ENCODE measurements around the gene ZCCHC2.

The ZCCHC2 gene

DNA sequence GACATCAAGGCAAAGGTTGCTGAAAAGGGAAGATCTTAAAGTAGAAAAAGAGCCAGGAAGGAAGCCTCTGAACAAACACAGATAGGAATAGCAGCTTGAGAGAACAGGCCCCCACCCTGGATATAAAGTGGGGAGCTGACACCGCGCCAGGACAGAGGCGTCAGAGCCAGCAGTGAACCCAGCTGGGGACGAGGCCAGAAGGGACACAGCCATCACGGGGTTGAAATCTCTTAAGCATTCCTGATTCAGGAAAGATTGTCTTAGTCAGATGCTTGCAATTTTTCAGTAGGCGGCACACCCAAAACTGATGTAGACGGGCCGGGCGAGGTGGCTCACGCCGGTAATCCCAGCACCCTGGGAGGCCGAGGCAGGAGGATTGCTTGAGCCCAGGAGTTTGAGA is 98.7 kb downstream of the ZCCHC2 start:
- Histone ChIP-seq H3K9me3 (ENCODE audit: insufficient read depth, low read length) (no peaks in the 10 kb centered on the region), H2AFZ (ENCODE audit: low read depth, low read length, severe bottlenecking) (no peak overlapping the region), H4K20me1 (ENCODE audit: low read depth, low read length) (no peaks in the 10 kb centered on the region), H3K79me2 (ENCODE audit: insufficient read depth, low read length) (no peaks in the 10 kb centered on the region), H3K4me3 (ENCODE audit: insufficient read depth, low read length, poor library complexity, severe bottlenecking) (no peak overlapping the region), H3F3A (ENCODE audit: insufficient read depth) (no peaks in the 10 kb centered on the region), H3K9ac (ENCODE audit: low read length) (no peak overlapping the region), H3K36me3 (ENCODE audit: low read length) (no peaks in the 10 kb centered on the region), H3K4me2 (ENCODE audit: low read depth, low read length, poor library complexity, severe bottlenecking) (no peak overlapping the region), H3K27me3 (ENCODE audit: low read length) (no peaks in the 10 kb centered on the region), H3K27ac (ENCODE audit: low read depth, low read length) (no peak overlapping the region), H3K9me2 (replicated peaks; ENCODE audit: insufficient read depth, low read length) (no peaks in the 10 kb centered on the region)
- TF ChIP-seq, protein P1, sequence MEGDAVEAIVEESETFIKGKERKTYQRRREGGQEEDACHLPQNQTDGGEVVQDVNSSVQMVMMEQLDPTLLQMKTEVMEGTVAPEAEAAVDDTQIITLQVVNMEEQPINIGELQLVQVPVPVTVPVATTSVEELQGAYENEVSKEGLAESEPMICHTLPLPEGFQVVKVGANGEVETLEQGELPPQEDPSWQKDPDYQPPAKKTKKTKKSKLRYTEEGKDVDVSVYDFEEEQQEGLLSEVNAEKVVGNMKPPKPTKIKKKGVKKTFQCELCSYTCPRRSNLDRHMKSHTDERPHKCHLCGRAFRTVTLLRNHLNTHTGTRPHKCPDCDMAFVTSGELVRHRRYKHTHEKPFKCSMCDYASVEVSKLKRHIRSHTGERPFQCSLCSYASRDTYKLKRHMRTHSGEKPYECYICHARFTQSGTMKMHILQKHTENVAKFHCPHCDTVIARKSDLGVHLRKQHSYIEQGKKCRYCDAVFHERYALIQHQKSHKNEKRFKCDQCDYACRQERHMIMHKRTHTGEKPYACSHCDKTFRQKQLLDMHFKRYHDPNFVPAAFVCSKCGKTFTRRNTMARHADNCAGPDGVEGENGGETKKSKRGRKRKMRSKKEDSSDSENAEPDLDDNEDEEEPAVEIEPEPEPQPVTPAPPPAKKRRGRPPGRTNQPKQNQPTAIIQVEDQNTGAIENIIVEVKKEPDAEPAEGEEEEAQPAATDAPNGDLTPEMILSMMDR (IDR thresholded peaks at IDR 0.05; ENCODE audit: insufficient read depth, low read length, poor library complexity, severe bottlenecking), result no peak
- TF ChIP-seq EZH2phosphoT487 (conservative IDR thresholded peaks at IDR 0.05; ENCODE audit: low read length), result no peak

DNA sequence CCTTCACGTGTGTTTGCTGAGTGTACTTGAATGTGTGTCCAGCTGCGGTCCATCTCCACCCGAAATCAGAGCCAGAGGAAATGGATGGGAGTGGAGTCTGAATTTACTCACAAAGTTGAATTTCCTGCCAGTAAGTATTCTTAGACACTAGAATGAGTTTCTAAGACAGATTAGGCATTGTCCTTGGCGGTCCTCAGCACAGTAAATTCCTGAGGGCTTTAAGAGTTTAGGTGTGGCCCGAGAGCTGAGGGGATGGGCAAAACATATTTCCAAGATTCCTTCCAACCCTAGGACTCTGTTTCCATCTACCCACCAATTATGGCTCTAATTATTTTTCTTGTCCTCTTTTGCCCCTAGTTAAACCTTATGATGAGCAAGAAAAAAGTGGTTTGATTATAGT is 102.2 kb downstream of the ZCCHC2 start:
- no peaks in the 10 kb centered on the region for H3K27me3 ChIP-seq (ENCODE audit: low read length)
- H3K27ac ChIP-seq (ENCODE audit: low read depth, low read length), result no peak overlapping the region
- no peaks in the 10 kb centered on the region for H3F3A ChIP-seq (ENCODE audit: insufficient read depth)
- H3K9me3 ChIP-seq (ENCODE audit: insufficient read depth, low read length), result no peaks in the 10 kb centered on the region
- H3K79me2 ChIP-seq (ENCODE audit: insufficient read depth, low read length), result no peaks in the 10 kb centered on the region
- H3K9ac ChIP-seq (ENCODE audit: low read length), result no peak overlapping the region
- H4K20me1 ChIP-seq (ENCODE audit: low read depth, low read length), result no peaks in the 10 kb centered on the region
- H2AFZ ChIP-seq (ENCODE audit: low read depth, low read length, severe bottlenecking), result no peak overlapping the region
- no peak for TF ChIP-seq EZH2phosphoT487 (conservative IDR thresholded peaks at IDR 0.05; ENCODE audit: low read length)
- TF ChIP-seq, protein P1 (IDR thresholded peaks at IDR 0.05; ENCODE audit: insufficient read depth, low read length, poor library complexity, severe bottlenecking), result no peak
- no peak overlapping the region for H3K4me3 ChIP-seq (ENCODE audit: insufficient read depth, low read length, poor library complexity, severe bottlenecking)
- no peak overlapping the region for H3K4me2 ChIP-seq (ENCODE audit: low read depth, low read length, poor library complexity, severe bottlenecking)
- H3K36me3 ChIP-seq (ENCODE audit: low read length), result no peaks in the 10 kb centered on the region
- no peaks in the 10 kb centered on the region for H3K9me2 ChIP-seq (replicated peaks; ENCODE audit: insufficient read depth, low read length)

All from SU-DHL-6 (cell line).